WI38 (cell line): ENCODE measurements around the gene SPINK5.

Experiments used
- H3K4me3 ChIP-seq: 2 replicates; pipeline ENCODE4 v1.5.1; 2011; ENCODE audit warnings: low read depth, mild to moderate bottlenecking, control low read depth, low read length
- CTCF ChIP-seq: IDR thresholded peaks from 2 replicates; pipeline ENCODE4 v1.5.1; 2012; ENCODE audit warnings: low read depth, mild to moderate bottlenecking, control low read depth, low read length

The SPINK5 gene

DNA sequence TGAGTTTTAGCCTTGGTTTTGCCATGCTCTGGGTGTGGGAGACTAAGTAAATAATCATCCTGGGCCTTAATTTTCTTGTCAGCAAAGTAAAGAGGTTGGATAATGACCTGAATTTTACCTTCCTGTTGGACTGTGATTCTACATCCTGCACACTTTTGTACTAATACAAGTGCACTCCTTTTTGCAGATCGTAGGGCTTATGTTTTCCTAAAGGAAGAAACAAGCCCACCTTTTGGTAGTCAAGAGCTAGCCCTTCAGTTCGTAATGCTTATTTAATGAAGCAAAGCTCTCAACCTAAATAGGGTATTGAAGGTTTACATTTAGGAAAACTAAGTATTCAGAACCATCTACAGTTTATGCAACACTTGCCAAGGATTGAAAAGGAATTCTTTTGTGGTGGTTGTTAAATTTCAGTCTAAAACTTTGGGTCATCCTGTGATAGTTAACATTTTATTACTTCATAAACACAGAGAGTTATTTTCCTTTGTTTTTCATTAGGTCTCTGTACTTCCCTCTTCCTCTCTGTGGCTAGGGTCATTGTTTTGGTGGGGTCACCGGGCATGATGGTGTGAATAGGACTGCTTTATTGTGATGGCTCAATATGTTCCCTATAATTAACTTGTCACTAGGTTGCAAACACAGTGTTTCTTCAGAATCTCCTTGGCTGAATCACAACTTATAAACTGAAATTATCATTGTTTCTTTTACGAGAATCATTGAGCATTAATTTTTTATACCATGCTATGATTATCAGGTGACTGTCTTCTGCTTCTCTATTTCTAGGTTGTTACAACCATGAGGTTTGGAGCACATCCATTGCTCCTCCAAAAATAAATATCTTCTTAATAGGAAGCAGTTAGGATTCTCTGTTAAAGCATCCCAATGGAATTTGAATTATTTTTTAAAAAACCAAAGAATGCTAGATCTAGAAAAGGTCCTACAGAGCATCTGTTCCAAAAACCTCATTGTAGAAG is 28.5 kb downstream of the SPINK5 start:
- TF ChIP-seq CTCF, result no peak
- no peak overlapping the region for H3K4me3 ChIP-seq

DNA sequence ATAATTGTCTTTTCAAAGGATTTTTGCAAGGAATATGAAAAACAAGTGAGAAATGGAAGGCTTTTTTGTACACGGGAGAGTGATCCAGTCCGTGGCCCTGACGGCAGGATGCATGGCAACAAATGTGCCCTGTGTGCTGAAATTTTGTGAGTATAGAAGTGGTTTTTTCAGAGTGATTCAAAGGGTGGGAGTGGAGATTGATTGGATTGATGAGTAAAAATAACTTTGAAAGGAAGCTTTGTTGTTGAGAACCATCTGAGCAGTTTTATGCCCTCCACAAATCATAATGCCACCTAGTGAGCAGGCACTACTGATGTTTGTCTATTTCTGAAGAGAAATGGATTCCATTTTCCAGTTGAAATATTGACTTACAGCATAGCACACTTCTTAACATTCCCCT is 30.6 kb downstream of the SPINK5 start:
- no peak overlapping the region for H3K4me3 ChIP-seq
- no peak for TF ChIP-seq CTCF

DNA sequence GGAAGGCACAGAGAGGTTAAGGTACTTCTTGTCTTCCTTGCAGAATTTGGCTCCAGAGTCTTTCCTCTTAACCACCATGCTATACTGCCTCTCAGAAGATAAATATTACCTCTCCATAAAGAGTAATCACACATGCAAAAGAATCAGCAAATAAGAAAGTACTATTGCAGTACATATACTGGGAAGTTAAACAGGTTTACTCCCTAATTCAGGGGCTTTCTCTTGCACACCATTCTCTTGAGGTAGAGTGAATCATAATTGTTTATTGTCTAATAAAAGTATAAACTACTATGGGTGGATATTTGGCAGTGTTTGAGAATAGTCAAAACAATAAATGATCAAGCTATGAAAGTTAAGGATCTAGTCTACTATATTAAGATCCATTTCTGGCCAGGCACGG is 40.4 kb downstream of the SPINK5 start:
- H3K4me3 ChIP-seq, result no peak overlapping the region
- TF ChIP-seq CTCF, result no peak

DNA sequence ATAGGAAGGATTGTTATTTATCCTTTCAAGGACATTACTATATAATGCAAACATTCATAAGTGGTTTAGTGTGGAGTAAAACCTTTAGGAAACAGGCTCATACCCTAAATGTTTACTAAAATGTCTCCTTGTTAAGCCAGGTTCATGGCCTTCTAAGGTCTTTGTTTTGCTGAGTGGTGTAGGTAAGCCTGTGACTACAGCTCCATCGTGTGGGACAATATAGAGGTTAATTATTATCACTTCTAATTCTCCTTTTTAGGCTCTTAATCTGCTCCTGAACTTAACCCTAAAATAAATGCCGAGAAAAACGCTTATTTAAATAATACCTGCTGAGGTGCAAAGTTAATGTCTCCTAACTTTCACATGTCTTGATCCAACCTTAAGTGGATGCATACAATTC is 43.8 kb downstream of the SPINK5 start:
- no peak for TF ChIP-seq CTCF
- no peak overlapping the region for H3K4me3 ChIP-seq

DNA sequence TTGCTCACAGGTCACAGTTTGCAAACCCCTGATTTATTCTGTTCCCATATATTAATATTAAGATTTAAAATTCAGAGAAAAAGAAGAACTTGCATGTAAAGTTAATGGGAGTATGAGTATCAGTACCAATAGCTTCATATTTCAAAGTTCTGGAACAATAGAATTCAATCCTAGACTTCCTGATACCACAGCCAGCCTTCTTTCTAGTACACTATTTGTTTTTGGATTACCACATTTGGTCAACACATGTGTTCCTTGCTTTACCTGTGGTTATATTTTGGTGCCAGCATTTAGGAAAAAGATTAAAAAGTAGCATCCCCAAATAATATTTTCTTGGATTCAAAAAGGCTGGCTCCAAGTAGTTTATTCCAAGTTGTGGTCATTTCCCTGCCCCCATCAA is 49.5 kb downstream of the SPINK5 start:
- no peak overlapping the region for H3K4me3 ChIP-seq
- TF ChIP-seq CTCF, result no peak

DNA sequence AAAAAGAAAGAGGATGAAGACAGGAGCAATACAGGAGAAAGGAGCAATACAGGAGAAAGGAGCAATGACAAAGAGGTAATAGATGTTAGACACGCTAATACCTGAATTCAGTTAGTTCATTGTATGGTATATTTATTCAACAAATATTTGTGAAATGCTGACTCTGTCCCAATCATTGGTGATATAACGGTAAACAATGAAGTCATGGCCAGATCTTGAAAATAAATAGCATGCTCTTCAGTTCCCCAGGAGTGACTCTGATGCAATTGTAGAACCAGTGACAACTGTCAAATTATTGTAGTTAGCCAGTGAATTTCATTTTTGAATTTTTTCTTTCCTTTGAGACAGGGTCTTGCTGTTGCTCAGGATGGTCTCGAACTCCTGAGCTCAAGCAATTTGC is 56.5 kb downstream of the SPINK5 start:
- TF ChIP-seq CTCF, result no peak
- H3K4me3 ChIP-seq, result no peak overlapping the region

GRCh38 chr5:148125641-148126040 is 61.9 kb downstream of the SPINK5 start:
- no peak for TF ChIP-seq CTCF
- H3K4me3 ChIP-seq, result no peak overlapping the region
